ENCODE measurements around the gene TBL2. TPM values are rescaled to one million over a fixed set of nuclear protein-coding genes. Genes with fewer than 3 reads are reported as not detected.
"Not testable (repeated sequence)": the region's sequence is repeated elsewhere in the genome, so short reads cannot be mapped to it uniquely, and the experiment has no call there.

The TBL2 gene
- total RNA-seq, 1 experiment from 2014 or later = 34.5 TPM

DNA sequence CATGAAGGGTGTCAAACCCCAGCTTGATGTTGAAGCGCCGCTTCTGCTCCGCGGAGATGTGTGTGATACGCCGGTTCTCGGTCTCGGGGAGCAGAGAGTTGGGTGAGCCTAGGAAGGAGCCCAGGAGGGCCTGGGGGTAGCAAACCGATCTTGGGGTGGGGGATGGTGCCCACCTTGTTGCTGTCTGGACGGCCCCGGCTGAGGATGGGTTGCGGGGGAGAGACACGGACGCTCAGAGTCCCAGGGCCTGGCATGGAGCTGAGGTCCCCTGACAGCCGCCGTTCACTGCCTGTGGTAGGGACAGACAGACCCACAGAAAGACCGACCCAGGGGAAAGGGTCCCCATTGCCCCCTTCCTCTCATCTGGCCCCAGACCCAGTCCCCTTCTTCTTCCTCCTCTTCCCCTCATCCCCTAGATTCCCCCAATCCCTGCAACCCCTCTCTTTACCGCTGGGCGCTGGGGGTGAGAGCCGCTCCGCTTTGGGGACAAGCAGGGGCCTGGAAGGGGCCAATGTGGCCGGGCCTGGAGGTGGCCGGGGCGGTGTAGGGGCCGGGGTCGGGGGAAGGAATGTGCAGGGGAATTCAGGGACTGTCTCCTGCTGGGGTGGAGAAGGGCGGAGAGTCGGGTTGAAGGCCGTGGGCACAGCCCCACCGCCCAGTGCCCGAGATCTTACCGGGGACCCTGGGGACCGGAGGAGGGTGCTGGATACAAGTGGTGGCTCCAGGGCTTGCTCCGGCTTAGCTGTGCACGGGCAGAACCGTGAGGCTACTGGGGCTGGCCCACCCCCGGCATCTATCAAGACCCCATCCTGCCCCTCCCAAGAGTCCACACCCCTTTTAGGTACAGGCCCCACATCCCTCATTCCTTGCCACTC is 18.0 kb upstream of the TBL2 start:
- Histone ChIP-seq H3K4me3 (ENCODE audit: insufficient read depth, low read depth, low read length) (no peak overlapping the region), H3K27me3 (ENCODE audit: control insufficient read depth, insufficient read depth, low read length) (no peaks in the 10 kb centered on the region), H3K36me3 (replicated peaks; ENCODE audit: control insufficient read depth, insufficient read depth, low read length) (no peaks in the 10 kb centered on the region)
- DNase-seq = peak; percentile 73

DNA sequence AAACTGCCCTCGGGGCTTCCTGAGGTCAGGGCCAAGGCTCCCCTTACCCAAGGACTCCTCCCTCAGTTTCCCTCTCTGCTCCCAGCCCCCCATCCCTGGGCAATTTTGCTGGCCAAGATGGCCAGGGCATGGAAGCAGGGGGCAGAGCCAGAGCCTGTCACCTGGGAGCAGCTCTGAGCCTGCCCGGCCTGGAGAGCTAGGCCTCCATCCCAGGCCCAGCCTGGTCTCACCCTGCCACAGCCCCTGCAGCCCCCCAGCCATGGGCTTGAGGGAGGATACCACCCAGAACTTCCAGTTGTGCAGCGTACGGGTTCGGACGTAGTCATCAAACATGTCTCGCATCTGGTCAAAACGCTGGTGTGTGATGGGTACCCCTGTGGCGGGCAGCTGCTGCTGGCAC is 17.0 kb upstream of the TBL2 start:
- no peak overlapping the region for H3K4me3 ChIP-seq (ENCODE audit: insufficient read depth, low read depth, low read length)
- H3K36me3 ChIP-seq (replicated peaks; ENCODE audit: control insufficient read depth, insufficient read depth, low read length) = no peaks in the 10 kb centered on the region
- no peak for DNase-seq
- no peaks in the 10 kb centered on the region for H3K27me3 ChIP-seq (ENCODE audit: control insufficient read depth, insufficient read depth, low read length)

DNA sequence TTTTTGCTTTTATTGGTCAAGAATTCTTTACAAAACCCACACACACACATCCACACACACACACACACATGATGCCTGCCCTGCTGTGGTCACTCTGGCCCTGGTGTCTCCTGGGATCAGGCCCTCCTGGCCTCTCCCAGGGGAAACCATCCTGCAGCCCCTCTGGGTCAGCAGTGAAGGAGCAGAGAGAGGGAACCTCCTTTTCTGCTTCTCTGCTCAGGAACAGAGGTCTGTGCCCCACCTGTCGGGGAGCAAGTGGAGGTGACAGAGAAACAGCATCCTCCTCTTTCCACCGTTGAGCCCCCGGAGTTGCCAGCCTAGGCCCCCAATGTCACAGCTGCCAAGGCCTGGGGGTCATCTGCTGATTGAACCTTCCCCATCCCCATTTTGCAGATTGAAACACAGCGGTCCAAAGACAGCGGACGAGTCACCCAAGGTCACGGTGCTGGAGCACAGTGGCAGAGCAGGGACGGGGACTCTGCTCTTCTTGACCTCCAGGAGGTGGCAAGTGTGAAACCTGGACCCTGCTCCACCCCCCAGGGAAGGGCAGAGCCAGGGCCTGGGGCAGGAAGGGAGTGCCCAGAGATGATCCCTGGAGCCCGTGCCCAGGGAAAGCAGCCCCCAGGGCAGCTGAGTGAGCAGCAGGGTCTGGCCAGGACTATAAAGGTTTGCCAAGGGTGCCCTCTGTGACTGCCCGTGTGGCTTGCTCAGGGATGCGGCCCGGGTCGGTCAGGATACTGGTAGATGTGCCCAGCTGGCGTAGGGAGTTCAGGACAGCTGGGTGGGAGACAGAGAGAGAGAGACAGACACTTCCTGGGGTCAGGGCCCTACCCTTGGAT is 15.0 kb upstream of the TBL2 start:
- H3K4me3 ChIP-seq (ENCODE audit: insufficient read depth, low read depth, low read length) = no peak overlapping the region
- no peak for DNase-seq
- no peaks in the 10 kb centered on the region for H3K27me3 ChIP-seq (ENCODE audit: control insufficient read depth, insufficient read depth, low read length)
- no peaks in the 10 kb centered on the region for H3K36me3 ChIP-seq (replicated peaks; ENCODE audit: control insufficient read depth, insufficient read depth, low read length)

DNA sequence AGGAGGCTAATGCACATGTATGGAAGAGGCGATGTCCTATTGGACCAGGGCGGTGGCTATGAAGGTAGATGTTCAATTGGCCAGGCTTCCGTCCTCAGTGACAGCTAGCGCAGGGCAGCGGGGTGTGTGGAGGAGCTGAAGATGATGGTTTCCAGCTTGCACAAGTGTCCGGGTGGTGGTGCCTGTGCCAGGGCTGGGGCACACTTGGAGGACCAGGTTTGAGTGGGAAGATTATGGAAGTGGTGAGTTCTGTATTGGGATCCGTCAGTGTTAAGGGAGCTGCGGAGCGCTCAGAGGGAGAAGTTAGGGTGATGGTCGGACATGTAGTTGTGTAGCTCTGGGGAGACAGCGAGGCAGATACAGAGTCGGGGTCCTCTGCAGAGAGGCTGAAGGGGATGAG is 8.5 kb upstream of the TBL2 start:
- no peak overlapping the region for H3K4me3 ChIP-seq (ENCODE audit: insufficient read depth, low read depth, low read length)
- H3K36me3 ChIP-seq (replicated peaks; ENCODE audit: control insufficient read depth, insufficient read depth, low read length) = no peaks in the 10 kb centered on the region
- no peak for DNase-seq
- H3K27me3 ChIP-seq (ENCODE audit: control insufficient read depth, insufficient read depth, low read length) = peaks cover 2% of the 10 kb centered on the region

DNA sequence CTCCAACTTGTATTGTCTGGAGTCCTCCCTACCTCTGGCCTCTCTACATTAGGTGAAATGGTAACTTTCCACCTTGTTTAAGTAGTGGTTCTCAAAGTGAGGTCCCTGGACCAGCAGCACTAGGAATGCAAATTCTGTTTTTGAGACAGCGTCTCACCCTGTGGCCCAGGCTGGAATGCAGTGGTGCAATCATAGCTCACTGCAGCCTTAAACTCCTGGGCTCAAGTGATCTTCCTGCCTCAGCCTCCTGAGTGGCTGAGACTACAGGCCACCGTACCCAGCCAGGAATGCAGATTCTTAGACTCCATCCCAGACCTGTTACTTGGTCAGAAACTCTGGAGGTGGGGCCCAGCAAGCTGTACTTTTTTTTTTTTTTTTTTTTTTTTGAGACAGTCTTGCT is 6.8 kb upstream of the TBL2 start:
- no peaks in the 10 kb centered on the region for H3K36me3 ChIP-seq (replicated peaks; ENCODE audit: control insufficient read depth, insufficient read depth, low read length)
- peaks cover 5% of the 10 kb centered on the region for H3K27me3 ChIP-seq (ENCODE audit: control insufficient read depth, insufficient read depth, low read length)
- DNase-seq = no peak
- H3K4me3 ChIP-seq (ENCODE audit: insufficient read depth, low read depth, low read length) = no peak overlapping the region

DNA sequence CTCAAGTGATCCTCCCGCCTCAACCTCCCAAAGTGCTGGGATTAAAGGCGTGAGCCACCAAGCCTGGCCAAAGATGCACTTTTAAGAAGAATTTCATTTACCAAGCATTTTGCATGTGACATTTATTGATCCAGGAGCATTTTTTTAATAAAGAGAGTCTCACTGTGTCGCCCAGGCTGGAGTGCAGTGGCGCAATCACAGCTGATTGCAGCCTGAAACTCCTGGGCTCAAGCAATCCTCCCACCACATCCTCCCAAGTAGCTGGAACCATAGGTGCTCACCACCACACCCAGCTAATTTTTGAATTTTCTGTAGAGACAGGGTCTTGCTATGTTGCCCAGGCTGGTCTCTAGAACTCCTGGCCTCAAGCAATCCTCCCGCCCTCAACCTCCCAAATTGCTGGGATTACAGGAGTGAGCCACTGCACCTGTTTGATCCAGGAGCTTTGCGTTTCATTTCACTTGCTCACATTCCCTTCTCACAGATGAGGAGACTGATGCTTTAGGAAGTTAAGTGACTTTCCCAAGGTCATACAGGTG is 4.4 kb upstream of the TBL2 start:
- H3K27me3 ChIP-seq (ENCODE audit: control insufficient read depth, insufficient read depth, low read length) = peaks cover 7% of the 10 kb centered on the region
- no peak for DNase-seq
- no peak overlapping the region for H3K4me3 ChIP-seq (ENCODE audit: insufficient read depth, low read depth, low read length)
- H3K36me3 ChIP-seq (replicated peaks; ENCODE audit: control insufficient read depth, insufficient read depth, low read length) = no peaks in the 10 kb centered on the region

DNA sequence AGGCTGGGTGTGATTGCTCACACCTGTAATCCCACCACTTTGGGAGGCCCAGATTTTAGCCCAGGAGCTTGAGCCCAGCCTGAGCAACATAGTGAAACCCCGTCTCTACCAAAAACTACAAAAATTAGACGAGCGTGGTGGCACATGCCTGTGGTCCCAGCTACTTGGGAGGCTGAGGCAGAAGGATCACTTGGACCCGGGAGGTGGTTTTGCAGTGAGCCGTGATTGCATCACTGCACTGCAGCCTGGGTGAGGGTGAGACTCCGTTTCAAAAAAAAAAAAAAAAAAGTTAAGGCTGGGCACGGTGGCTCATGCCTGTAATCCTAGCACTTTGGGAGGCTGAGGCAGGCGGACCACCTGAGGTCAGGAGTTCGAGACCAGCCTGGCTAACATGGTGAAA is 2.6 kb upstream of the TBL2 start:
- not testable (repeated sequence) for H3K4me3 ChIP-seq (ENCODE audit: insufficient read depth, low read depth, low read length); DNase-seq; H3K27me3 ChIP-seq (ENCODE audit: control insufficient read depth, insufficient read depth, low read length); H3K36me3 ChIP-seq (replicated peaks; ENCODE audit: control insufficient read depth, insufficient read depth, low read length)

DNA sequence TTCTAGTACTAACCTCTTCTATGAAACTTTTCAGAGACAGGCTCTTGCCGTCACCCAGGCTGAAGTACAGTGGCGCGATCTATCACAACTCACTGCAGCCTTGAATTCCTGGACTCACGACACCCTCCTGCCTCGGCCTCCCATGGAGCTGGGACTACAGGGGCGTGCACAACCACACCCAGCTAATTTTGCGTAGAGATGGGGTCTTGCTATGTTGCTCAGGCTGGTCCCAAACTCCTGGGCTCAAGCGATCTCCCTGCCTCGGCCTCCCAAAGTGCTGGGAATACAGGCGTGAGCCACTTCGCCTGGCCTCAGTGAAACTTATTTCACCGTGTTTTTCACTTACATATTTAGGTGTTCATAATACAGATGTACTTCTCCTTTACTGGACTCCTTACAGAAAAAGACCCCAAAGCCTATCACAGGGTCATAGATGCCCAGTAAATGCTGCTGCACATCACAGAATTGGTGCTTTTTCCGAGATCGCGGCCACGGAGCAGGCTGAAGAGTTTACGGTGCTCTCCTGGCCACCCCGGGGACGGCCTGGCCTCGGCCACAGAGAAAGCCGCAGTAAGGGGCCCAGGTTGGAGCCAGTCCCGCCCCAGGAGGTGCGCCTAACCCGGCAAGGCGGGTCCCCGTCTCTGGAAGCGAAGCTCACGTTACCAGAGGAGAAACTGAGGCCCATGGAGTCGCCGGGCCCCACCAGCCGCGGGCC is 595 bp downstream of the TBL2 start:
- H3K4me3 ChIP-seq (ENCODE audit: insufficient read depth, low read depth, low read length) = peak overlapping the region; percentile 81
- H3K36me3 ChIP-seq (replicated peaks; ENCODE audit: control insufficient read depth, insufficient read depth, low read length) = peaks cover 17% of the 10 kb centered on the region
- H3K27me3 ChIP-seq (ENCODE audit: control insufficient read depth, insufficient read depth, low read length) = peaks cover 7% of the 10 kb centered on the region
- no peak for DNase-seq

DNA sequence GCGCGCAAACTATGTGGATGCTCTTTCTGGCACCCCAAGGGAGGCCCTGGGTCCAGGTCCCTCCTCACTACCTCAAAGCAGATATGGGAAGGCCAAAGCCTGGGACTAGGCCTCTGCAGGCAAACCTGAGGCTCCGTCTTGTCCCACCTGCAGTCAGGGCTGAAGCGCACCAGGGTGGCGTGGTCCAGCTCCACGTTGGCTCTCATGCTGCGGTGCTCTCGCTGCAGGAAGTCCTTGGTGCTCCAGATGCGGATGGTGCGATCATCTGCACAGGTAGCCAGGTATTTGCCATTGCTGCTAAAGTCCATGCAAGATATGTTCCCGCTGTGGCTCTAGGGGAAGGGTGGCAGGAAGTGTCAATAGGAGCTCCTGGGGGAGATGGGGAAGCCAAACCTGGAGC is 4.6 kb downstream of the TBL2 start:
- Histone ChIP-seq H3K4me3 (ENCODE audit: insufficient read depth, low read depth, low read length) (no peak overlapping the region), H3K36me3 (replicated peaks; ENCODE audit: control insufficient read depth, insufficient read depth, low read length) (peaks cover 35% of the 10 kb centered on the region), H3K27me3 (ENCODE audit: control insufficient read depth, insufficient read depth, low read length) (peaks cover 2% of the 10 kb centered on the region)
- DNase-seq = no peak

DNA sequence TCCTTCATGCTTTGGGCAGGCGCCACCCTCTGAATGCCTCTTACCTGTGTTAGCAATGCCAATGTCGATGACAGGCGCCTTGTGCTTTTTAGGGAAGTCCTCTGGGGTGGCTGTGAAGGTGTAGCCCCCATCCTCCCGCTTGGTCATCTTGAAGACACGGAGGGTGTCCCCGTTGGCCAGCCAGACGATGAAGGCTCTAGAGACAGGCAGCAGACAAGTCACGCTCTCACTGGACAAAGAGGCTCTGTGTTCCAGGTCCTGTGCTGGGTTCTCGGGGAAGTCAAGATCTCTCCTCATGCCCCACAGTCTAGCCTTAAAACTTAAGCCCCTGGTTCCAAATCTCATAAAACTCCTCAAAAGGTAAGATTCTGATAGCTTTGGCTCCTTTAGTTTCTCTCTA is 5.1 kb downstream of the TBL2 start:
- no peak for DNase-seq
- peaks cover 2% of the 10 kb centered on the region for H3K27me3 ChIP-seq (ENCODE audit: control insufficient read depth, insufficient read depth, low read length)
- H3K36me3 ChIP-seq (replicated peaks; ENCODE audit: control insufficient read depth, insufficient read depth, low read length) = peaks cover 35% of the 10 kb centered on the region

DNA sequence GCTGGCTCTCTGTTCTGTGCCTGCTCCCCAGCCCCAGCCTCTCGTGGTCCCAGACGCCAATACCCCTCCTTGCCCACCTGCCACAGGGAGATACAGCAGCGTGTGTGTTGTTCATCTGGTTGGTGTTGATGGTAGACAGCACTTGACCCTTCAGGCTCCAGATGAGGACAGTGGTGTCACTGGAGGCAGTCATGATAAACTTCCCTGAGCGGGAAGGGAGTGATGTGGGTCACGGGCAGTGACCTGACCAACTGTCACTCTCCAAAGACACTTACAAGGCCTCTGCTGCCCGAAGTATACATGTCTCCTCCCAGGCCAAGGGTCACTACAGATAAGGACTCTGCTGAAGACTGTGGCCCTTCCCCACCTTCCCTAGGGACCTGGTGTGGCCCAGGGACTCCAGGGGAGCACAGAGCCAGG is 5.6 kb downstream of the TBL2 start:
- no peaks in the 10 kb centered on the region; the same call in 1 of the 2 replicates for H3K27me3 ChIP-seq (ENCODE audit: control insufficient read depth, insufficient read depth, low read length)
- H3K36me3 ChIP-seq (replicated peaks; ENCODE audit: control insufficient read depth, insufficient read depth, low read length) = peaks cover 35% of the 10 kb centered on the region
- H3K4me3 ChIP-seq (ENCODE audit: insufficient read depth, low read depth, low read length) = no peak overlapping the region
- DNase-seq = no peak

More for the DNA sequence above, 5.1 kb downstream of the TBL2 start:
- no peak overlapping the region for H3K4me3 ChIP-seq (ENCODE audit: insufficient read depth, low read depth, low read length)

DNA sequence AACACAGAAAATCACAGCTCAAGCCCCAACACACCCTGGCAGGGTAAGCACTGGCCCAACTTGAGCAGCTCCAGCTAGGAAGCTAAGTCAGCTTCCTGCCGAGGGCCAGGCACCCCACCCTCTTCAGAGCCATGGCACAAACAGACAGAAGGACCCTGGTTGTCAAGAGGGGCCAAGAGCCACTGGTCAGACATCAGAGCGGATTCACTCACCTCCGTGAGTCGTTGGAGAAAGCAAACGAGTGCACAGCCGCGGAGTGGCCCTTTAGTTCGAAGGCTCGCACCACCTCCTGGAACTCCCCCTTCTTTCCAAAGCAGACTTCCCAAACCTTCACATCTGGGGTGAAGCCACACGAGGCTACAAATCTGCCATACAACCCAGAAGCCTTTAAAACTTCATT is 7.4 kb downstream of the TBL2 start:
- Histone ChIP-seq H3K36me3 (replicated peaks; ENCODE audit: control insufficient read depth, insufficient read depth, low read length) (peaks cover 35% of the 10 kb centered on the region), H3K27me3 (ENCODE audit: control insufficient read depth, insufficient read depth, low read length) (no peaks in the 10 kb centered on the region), H3K4me3 (ENCODE audit: insufficient read depth, low read depth, low read length) (no peak overlapping the region)
- DNase-seq = no peak

DNA sequence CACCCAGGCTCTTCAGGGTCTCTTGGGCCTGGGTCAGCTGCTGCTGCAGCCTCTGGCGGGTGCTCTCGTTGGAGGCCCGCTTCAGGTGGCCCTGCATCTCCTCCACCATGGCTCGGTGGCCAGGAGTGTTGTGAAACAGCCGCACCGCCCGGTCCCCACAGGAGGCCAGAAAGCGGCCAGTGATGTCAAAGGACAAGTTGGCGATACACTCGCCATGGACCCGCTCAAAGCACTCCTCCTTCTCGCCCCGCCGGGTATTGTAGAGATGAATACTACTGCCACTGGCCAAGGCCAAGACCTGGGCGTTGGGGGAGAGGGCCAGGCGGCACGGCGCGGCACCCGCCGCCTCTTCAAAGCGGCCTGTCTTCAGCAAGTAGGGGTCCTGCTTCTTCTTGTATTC is 7.9 kb downstream of the TBL2 start:
- no peaks in the 10 kb centered on the region for H3K27me3 ChIP-seq (ENCODE audit: control insufficient read depth, insufficient read depth, low read length)
- H3K36me3 ChIP-seq (replicated peaks; ENCODE audit: control insufficient read depth, insufficient read depth, low read length) = peaks cover 35% of the 10 kb centered on the region
- no peak for DNase-seq
- H3K4me3 ChIP-seq (ENCODE audit: insufficient read depth, low read depth, low read length) = no peak overlapping the region

DNA sequence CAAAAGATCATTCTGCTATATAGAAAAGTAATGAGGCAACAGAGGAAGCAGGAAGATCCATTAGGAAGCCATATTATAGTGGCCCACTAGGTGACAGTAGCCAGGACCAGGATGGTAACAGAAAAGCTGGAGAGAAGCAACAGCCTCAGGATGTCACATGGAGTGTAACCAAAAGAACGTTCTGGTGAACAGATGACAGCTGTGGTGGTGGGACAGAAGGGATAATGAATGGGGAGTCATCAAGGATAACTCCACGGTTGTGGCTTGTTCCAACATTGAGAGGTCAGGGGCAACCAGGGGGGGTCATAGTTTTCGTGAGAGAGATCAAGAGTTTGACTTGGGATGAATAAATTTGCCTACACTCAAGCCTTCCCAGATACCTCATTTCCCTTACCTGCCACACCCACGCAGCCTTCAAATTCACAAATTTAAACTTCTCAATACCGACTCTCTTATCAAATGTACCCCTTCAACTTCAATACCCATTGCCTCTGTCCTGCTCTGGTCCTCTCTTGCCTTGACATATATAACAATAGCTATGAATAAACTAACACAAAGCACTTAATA is 9.3 kb downstream of the TBL2 start:
- DNase-seq = no peak
- peaks cover 31% of the 10 kb centered on the region for H3K36me3 ChIP-seq (replicated peaks; ENCODE audit: control insufficient read depth, insufficient read depth, low read length)
- H3K27me3 ChIP-seq (ENCODE audit: control insufficient read depth, insufficient read depth, low read length) = no peaks in the 10 kb centered on the region
- no peak overlapping the region for H3K4me3 ChIP-seq (ENCODE audit: insufficient read depth, low read depth, low read length)

Data from H7 (cell line).